Ramos (cell line): Measurements from ENCODE around the gene RFX2.
"Not testable (repeated sequence)": the region's sequence is repeated elsewhere in the genome, so short reads cannot be mapped to it uniquely, and the experiment has no call there.

Experiments used
- in situ Hi-C: fragments of 300-500 bp; cut with MboI; formaldehyde crosslinking; loops from one replicate; pipeline ENCODE4 v1.14.3; 2022; ENCODE audit warnings: low sequenced_read_pairs; ENCODE audit not compliant: unreplicated experiment

The RFX2 gene

GRCh38 chr19:5996623-5997320 lies 113.5 kb downstream of the RFX2 start:
- in situ Hi-C loops = no loop called here

GRCh38 chr19:5996102-5996501 lies 114.2 kb downstream of the RFX2 start:
- in situ Hi-C loops = no loop called here

GRCh38 chr19:5995606-5996005 lies 114.7 kb downstream of the RFX2 start:
- in situ Hi-C loops = no loop called here

GRCh38 chr19:5994405-5995165 lies 115.7 kb downstream of the RFX2 start:
- in situ Hi-C loops = no loop called here

GRCh38 chr19:5993648-5994358 lies 116.5 kb downstream of the RFX2 start:
- in situ Hi-C loops = no loop called here

GRCh38 chr19:5993201-5993600 lies 117.1 kb downstream of the RFX2 start:
- in situ Hi-C loops = no loop called here

GRCh38 chr19:5992756-5993155 lies 117.5 kb downstream of the RFX2 start:
- in situ Hi-C loops = no loop called here

GRCh38 chr19:5991244-5991838 lies 119.0 kb downstream of the RFX2 start:
- in situ Hi-C loops = no loop called here

GRCh38 chr19:5990289-5990797 lies 120.0 kb downstream of the RFX2 start:
- in situ Hi-C loops = no loop called here

GRCh38 chr19:5989388-5990074 lies 120.8 kb downstream of the RFX2 start:
- in situ Hi-C loops = no loop called here

GRCh38 chr19:5988517-5989387 lies 121.5 kb downstream of the RFX2 start:
- in situ Hi-C loops = no loop called here

- in situ Hi-C loops = no loop called here
Observed at GRCh38 chr19:5987077-5987818, 123.1 kb downstream of the RFX2 start.

GRCh38 chr19:5985837-5986236 lies 124.5 kb downstream of the RFX2 start:
- in situ Hi-C loops = not testable (repeated sequence)

GRCh38 chr19:5985098-5985783 lies 125.1 kb downstream of the RFX2 start:
- in situ Hi-C loops = no loop called here

- in situ Hi-C loops = no loop called here
Observed at GRCh38 chr19:5984600-5984999, 125.7 kb downstream of the RFX2 start.

- in situ Hi-C loops = no loop called here
Observed at GRCh38 chr19:5983367-5983955, 126.8 kb downstream of the RFX2 start.
